CD4-positive, alpha-beta T cell treated with Interleukin-21 for 1 hour (primary cell): ENCODE results near the gene RGS10.
"Not testable (repeated sequence)": the region's sequence is repeated elsewhere in the genome, so short reads cannot be mapped to it uniquely, and the experiment has no call there.

ENCODE experiments used
- DNase-seq: peaks from one replicate; pipeline ENCODE4 v3.0.0-alpha.2; 2020

RGS10 gene, protein sequence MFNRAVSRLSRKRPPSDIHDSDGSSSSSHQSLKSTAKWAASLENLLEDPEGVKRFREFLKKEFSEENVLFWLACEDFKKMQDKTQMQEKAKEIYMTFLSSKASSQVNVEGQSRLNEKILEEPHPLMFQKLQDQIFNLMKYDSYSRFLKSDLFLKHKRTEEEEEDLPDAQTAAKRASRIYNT

GRCh38 chr10:119542357-119542987 lies at the start of gene RGS10:
TSS of gene RGS10 (minus strand) at chr10:119542719. CDS start at chr10:119542638, 81 bp downstream.
- DNase-seq = peak; percentile 84

- no peak for DNase-seq
Measured at GRCh38 chr10:119588071-119588470, 45.6 kb upstream of the RGS10 start.

DNA sequence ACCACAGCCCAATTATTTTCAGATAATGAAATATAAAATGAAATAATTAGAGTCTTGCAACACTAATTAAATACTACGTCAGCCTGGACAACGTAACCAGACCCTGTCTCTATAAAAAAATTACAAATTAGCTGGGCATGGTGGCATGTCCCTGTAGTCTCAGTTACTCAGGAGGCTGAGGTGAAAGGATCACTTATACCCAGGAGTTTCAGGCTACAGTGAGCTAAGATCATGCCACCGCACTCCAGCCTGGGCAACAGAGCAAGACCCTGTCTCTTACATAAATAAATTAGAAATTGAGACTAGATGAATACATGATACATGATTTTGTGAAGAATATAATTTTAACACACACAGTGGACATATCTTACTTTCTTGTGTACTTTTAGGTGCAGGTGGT lies 35.8 kb upstream of the RGS10 start:
- no peak for DNase-seq

- peak; percentile 19 for DNase-seq
Measured at GRCh38 chr10:119575991-119576390, 33.5 kb upstream of the RGS10 start.

DNA sequence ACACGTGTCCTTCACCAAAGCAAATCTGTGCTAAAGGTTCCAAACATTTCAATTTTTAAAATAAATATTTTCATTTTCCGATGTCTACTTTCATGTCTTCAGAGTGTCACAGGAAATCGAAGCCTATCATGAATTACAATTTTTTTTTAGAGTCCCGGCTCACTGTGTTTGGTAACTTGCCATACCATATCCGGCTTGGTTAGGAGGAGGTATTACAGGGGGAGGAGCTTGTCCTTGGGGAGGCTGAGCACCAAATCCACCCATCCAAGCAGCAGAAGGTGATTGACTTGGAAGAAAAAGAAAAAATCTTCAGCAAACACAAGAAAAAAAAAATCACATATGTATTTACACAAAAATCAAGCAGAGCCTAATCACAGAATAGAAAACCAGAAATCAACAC lies 33.0 kb upstream of the RGS10 start:
- peak; percentile 68 for DNase-seq

DNA sequence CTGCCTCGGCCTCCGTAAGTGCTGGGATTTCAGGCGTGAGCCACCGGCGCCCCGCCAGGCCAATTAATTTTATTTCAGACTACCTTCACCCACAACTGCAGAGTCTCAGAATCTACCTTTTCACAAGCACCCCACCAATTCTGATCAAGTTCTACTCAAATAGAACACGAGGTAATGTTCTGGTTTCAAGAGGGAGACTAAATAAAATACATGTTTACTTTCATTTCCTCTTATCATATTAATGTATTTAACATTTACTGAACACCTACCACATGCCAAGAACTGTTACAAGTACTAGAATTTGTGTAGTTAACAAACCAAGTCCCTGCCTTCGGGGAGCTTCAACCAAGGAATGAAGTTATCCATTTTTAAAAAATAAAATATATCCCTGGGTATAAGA lies 25.5 kb upstream of the RGS10 start:
- no peak for DNase-seq

GRCh38 chr10:119562097-119562496 lies 19.6 kb upstream of the RGS10 start:
- DNase-seq = no peak

GRCh38 chr10:119559511-119559910 lies 17.0 kb upstream of the RGS10 start:
- not testable (repeated sequence) for DNase-seq

DNA sequence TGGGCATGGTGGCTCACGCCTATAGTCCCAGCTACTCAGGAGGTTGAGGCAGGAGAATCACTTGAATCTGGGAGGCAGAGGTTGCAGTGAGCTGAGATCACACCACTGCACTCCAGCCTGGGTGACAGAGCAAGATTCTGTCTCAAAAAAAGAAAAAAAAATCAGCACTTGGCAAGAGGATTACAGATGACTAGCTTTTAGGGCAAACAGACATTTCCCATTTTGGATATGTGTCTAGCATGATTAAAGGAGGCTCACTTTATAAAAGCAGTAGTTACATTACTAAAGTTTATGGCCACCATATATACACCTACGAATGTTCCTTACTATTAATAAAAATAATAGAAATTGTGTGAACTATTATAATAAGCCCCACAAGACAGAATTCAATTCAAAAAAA lies 13.6 kb upstream of the RGS10 start:
- DNase-seq = not testable (repeated sequence)

DNA sequence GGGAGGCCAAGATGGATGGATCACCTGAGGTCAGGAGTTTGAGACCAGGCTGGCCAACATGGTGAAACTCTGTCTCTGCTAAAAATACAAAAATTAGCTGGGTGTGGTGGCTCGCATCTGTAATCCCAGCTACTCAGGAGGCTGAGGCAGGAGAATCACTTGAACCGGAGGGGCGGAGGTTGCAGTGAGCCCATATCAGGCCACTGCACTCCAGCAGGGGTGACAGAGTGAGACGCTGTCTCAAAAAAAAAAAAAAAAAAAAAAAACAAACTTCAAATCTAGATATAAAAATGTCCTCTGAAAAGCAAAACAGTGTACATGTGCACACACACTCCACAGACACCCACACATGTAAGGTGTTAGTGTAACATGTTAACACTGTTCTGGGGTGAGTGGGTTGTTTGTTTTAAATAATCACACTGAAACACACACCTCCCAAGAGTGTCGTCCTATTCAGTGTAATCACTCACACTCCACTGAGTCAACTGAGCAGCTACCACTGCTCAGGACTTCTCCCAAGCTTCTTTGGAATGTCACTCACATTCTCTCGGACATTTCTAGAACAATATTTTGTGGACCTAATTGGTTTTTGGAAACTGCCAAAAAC lies 12.8 kb upstream of the RGS10 start:
- DNase-seq = no peak

DNA sequence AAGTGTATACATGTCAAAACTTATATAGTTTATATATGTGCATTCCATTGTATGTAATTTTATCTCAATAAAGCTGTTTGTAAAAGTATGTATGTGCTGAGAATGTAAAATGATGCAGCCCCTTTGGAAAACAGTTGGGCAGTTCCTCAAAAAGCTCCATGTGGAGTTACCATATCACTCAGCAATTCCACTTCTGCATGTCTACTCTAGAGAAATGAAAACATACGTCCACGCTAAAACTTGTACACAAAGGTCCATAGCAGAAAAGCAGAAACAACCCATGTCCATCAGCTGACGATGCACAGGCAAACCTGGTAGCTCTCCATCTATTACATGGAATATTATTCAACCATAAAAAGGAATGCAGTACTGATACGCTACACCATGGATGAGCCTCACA lies 8.3 kb upstream of the RGS10 start:
- no peak for DNase-seq

GRCh38 chr10:119549247-119549999 lies 6.9 kb upstream of the RGS10 start:
- no peak for DNase-seq

- no peak for DNase-seq
Measured at GRCh38 chr10:119546009-119546408, 3.5 kb upstream of the RGS10 start.

GRCh38 chr10:119545310-119545709 lies 2.8 kb upstream of the RGS10 start:
- DNase-seq = no peak

- DNase-seq = no peak
Measured at GRCh38 chr10:119543814-119544642, 1.5 kb upstream of the RGS10 start.

- peak; percentile 63 for DNase-seq
Measured at GRCh38 chr10:119542988-119543813, 682 bp upstream of the RGS10 start.

DNA sequence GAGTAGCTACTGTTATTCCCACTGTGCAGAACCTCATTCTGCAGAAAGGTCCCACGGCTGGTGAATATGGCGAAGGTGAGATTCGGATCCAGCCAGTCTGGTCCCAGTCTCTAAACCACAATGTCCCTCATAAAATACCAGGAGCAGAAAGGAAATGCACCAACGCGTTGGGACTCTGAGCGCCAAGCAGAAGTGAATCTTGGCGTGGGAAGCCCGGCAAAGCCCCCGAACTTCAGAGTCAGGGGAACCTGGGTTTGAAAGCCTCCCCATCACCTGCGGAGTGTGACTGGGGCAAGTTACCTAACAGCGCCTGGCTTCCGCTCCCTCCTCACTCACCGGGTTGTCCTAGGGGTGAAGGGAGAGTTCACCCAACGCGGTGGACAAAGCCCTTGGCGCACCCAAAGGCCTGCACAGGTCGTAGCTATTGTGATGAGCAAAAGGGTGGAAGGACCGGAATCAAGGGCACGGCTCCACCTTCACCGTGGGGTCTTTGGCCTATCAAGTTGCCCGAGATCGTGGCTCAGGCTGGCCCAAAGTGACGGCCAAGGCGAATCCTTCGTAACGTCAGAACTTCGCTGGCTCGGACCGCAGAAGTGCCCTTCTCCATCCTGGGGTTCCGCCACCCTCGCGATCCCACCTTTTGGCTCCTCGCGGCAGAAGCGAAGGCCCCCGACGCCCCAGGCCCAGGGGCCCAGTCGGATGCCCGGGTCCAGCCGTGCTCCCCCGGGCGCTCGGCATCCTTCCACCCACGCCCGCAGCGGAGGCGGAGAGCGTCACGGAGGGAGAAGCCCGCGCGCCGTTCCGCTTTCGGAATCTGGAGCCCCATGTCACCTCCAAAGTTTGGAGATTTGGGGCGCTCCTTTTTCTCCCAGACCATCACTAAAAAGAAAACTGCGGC lies 811 bp downstream of the RGS10 start:
- peak; percentile 42 for DNase-seq

GRCh38 chr10:119541046-119541445 lies 1.5 kb downstream of the RGS10 start:
- no peak for DNase-seq

- no peak for DNase-seq
Measured at GRCh38 chr10:119540038-119540437, 2.5 kb downstream of the RGS10 start.

DNA sequence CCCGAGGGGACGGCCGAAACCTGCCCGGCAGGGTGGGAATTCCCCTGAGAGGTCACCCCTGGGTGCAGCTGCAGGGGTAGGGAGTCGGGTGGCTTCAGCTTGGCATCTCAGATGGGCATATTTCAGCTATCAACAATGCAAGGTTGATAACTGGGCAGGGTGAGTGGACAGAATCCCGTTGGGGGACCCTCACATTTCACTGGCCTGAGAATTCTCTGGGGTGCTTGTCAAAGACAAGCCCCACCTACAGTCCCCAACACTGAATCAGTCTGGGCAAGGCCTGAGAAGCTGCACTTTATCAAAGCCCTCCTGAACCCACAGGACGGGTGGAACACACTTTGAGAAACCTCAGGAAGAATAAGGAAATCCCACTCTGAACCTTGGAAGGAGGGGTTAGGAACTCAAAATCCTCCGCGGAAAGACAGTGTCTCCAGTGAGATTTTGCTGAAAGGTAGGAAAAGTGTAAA lies 3.1 kb downstream of the RGS10 start:
- DNase-seq = no peak
